GM21529 (cell line): Measurements from ENCODE around the gene SF1.
"Not testable (repeated sequence)": the region's sequence is repeated elsewhere in the genome, so short reads cannot be mapped to it uniquely, and the experiment has no call there.

Source experiments
- ATAC-seq: cut with Tn5 transposase; IDR thresholded peaks from one replicate; pipeline ENCODE4 v1.9.1; 2021; ENCODE audit not compliant: unreplicated experiment

The SF1 gene, protein sequence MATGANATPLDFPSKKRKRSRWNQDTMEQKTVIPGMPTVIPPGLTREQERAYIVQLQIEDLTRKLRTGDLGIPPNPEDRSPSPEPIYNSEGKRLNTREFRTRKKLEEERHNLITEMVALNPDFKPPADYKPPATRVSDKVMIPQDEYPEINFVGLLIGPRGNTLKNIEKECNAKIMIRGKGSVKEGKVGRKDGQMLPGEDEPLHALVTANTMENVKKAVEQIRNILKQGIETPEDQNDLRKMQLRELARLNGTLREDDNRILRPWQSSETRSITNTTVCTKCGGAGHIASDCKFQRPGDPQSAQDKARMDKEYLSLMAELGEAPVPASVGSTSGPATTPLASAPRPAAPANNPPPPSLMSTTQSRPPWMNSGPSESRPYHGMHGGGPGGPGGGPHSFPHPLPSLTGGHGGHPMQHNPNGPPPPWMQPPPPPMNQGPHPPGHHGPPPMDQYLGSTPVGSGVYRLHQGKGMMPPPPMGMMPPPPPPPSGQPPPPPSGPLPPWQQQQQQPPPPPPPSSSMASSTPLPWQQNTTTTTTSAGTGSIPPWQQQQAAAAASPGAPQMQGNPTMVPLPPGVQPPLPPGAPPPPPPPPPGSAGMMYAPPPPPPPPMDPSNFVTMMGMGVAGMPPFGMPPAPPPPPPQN

DNA sequence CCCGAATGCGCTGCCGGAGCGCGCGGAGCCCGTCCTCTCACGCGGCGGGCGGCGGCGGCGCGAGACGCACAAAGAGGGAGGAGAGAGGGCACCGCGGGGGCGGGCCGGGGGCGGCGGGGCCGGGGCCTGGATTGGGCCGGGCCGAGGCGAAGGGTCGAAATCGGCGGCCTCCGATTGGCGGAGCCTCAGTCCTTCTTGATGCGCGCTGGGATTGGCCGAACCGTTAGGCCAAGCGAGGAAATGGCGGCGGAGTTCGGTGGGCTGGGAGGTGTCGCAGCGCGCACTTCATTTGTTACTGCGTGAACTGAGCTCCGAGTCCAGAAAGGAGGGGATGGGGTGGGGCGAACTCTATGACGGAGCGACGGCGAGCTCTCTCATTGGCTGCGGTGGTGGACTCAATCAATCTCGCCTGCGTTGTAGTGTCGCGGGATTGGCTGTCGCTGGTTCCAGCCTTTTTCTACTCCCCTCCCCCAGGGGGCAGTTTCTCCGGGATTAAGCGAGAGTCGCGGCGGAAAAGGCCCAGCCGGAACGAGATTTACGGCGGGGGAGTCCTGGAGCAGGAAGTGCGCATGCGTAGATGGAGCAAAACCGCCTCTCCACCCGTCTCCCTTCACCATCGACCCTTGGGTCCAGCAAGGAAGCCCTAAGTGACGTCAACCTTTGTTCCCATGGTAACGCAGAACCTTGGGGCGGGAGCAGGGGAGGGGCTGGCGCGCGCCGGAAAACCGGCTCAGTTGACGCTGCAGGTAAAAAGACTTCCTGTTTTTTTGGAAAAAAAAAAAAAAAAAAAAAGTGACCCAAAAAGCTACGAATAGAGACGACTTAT, at the start of gene SF1:
Gene SF1, minus strand, starts transcription at position 70 of the 826 bp plus-strand sequence. CDS start 150 bp downstream, outside the sequence.
- peak; percentile 78 for ATAC-seq

DNA sequence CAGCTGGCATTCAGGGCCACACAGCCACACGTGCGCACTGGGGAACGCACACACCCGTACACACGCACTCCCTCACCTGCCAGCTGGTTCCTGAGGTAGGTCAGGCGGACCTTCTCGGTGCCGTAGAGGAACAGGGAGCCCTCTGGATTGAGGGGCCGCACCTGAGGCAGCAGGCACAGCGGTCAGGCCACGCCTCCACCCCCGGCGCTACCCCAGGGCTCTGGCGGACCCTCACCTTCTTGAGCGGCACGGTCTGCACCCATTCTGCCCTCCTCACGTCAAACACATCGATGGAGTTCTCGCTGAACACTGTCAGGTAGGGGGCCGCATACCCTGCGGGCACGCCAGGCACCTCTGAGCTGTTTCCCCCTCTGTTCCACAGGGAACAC, 49.1 kb upstream of the SF1 start:
- ATAC-seq: no peak

DNA sequence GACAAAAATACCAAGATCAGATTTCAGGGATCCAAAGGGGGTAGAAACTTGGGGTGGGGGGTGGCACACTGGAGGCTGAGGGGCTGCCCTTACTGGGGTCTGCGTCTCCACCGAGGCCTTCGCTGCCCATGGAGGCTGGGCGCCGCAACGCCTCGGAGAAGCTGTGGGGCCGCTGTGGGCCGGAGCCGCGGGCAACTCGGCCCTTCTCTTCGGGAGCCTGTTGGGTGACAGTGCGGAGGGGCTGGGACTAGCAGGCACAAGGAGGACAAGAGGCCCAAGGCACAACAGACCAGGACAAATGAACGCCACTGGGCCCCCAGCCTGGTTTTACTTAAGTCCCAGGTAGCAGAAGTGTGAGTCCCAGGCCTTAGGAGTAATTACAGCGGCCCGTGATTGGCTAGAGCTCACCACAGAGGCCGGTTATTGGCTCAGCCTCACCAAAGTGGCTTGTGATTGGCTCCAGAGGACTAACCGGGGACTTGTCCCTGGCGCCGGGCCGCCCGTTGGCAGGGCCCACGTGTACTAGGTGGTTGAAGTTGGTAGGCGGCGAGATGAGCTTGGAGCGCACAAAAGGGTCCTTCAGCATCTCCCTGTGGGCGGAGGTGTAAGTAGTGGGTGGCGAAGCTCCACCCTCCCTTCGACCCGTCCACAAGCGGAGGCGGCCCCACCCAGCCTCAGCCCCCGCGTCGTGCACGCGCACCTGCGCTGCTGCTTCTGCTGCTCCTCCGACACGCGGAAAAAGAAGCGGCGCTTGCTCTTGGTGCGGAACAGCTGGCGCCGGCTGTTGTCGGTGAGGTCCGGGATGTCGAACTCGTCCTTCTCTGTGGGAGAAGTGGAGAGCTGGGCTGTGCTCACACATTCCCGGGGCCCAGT, 48.5 kb upstream of the SF1 start:
- no peak for ATAC-seq

DNA sequence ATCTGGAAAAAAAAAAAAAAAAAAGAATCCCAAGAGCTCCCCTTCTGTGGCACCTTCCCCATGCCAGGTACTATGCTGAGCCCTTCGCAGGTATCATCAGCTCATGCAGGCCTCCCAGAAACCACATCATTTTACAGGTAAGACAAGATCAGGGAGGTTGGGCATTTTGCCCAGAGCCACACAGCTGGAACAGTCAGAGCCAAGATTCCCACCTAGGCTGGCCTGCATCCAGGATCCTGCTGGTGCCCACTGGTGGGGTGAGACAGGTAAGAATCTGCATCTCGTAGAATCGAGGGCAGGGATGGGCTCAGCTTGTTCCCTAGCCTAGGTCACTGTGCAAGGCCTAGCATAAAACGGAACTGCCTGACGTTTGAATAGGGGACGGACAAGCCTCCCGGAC, 47.7 kb upstream of the SF1 start:
- no peak for ATAC-seq

DNA sequence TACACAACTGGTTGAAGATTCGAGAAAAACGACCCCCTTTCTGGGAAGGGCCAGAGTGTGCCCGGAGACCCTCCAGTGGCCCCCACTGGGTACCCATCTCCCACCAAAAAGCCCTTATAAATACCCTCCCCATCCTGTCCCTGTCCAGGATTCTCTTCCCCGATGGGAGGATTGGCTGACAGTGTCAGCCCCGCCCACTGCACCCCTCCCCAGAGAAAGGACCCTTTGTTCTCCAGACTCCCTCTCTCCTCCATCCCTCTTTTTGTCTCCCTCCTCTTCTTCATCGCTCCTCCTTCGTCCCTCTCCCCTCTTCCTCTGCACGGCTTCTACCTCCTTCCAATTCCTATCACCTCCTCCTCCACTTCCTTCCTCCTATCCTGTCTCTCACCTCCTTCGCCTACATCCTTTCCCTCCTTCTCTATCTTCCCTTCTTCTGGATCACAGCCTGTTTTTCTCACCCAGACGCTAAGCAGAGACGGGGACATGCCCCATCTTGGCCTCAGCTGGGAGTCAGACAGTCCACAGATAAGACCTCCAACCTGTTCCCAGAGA, 45.3 kb upstream of the SF1 start:
- ATAC-seq: no peak

DNA sequence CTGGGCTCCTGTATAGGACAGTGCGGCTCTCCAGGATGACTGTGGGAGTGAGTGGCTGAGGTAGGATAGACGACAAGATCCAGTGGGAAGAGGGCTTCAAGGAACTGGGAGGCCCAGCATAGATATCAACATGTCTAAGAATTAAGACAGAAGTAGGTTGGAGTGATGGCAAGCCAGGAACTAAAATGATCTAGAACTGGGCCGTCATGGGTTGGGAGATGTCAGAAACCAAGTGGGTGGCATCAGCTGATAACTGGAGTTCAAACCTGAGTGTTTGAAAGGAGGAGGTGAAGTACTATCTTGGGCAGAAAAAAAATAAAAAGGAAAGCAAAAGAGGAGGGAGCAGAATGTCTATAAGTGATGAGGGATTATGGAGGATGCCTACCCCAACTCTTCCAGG, 39.1 kb upstream of the SF1 start:
- no peak for ATAC-seq

DNA sequence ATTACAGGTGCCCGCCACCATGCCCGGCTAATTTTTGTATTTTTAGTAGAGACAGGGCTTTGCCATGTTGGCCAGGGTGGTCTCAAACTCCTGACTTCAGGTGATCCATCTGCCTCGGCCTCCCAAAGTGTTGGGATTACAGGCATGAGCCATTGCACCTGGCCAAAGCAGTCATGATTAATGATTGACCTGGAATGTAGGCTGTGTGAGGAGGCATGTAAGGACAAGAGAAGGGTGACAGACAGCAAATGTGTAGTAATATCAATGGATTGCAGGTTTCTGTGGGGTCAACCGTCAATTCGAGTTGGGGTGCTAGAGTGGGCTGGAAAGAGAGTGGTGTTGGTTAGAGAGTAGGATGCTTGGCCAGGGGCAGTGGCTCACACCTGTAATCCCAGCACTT, 37.1 kb upstream of the SF1 start:
- ATAC-seq: not testable (repeated sequence)

DNA sequence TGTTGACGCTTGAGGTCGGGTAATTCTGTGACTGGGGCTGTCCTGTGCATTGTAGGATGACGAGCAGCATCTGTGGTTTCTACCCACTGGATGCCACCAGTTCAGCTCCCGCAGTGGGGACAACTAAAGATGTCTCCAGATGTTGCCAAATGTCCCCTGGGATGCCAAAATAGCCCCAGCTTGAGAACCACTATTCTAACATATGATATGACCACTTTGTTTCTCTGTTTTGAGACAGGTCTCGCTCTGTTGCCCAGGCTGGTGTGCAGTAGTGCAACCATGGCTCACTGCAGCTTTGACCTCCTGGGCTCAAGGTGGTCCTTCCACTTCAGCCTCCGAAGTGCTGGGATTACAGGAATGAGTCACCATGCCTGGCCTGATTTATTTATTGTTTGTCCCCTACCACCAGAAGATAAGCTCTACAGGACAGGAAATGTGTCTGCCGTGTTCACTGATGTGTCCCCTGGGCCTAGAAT, 36.4 kb upstream of the SF1 start:
- peak; percentile 54 for ATAC-seq

DNA sequence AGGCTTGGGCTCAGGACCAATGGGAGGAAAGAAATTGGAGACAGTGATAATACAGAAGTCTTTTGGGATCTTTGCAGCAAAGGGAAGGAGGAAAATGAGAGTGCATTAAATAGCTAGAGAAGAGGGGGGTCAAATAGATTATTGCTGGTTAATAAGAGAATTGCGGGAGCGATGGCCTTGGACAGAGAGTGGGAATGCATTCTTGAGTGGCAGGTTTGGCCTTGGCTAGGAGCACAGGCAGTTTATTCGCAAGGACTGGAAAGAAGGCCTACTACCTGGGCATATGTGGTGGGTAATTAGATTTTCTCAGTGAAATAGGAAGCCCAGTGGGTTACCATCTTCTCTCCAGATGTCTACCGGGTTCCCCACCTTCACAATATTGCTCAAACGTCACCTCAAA, 35.5 kb upstream of the SF1 start:
- no peak for ATAC-seq

DNA sequence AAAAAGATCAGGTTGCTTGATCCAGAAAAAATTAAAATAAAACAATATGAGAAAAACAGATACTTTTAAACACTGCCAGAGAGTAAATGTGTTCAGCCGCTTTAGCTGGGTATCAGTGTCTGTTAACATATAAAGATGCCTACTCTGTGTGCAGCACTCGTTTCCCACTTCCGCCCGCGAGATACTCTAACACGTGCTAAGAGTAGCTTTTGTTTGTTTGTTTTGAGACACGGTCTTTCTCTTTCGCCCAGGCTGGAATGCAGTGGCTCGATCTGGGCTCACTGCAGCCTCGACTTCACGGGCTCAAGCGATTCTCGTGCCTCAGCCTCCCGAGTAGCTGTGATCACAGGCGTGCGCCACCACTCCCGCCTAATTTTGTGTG, 32.5 kb upstream of the SF1 start:
- ATAC-seq: no peak

DNA sequence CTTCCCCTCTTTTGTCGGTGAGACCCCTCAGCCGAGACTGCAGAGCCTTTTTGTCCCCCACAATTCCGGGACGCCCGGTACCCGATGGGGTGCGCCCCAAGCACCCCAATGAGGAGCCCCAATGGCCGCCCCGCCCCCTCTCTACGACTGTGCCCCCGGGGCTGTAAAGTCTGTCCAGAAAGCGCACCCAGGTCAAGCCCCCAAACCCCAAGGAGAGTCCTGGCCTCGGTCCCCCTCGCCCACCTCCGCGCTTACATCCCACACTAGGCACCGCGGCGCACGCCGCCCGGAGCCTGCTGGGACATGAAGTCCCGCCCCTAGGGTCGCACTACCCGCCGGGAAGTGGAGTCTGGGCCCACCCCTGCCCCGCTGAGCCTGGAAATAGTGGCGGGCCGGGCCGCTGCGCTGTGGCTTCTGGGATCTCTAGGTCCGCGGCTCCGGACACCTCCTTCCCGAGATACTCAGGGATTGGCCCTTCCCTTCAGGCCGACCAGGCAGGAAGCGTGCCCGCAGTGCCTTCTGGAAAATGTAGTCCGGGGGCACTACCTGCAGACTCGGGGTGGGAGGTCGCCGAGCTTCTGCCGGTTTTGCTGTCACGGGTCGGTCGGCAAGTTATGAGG, 32.0 kb upstream of the SF1 start, which contains the start of gene MEN1:
Gene MEN1, minus strand, starts transcription at position 281 of the 620 bp plus-strand sequence. CDS start 442 bp downstream, outside the sequence.
- ATAC-seq: peak; percentile 58

DNA sequence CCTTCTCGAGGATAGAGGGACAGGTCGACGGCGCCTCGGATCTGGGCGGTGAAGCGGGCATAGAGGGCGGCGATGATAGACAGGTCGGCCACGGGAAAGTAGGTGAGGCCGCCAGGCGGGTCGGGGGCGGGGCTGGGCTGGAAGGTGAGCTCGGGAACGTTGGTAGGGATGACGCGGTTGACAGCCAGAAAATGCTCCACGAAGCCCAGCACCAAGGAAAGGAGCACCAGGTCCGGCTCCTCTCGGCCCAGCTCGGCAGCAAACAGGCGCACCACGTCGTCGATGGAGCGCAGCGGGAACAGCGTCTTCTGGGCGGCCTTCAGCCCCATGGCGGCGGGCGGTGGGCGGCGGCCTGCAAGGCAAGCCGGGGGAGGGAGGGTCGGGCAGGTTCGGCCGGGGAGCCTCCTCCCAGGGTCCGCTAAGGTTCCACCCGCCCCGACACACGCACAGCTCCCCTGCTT, 31.5 kb upstream of the SF1 start:
- no peak for ATAC-seq

DNA sequence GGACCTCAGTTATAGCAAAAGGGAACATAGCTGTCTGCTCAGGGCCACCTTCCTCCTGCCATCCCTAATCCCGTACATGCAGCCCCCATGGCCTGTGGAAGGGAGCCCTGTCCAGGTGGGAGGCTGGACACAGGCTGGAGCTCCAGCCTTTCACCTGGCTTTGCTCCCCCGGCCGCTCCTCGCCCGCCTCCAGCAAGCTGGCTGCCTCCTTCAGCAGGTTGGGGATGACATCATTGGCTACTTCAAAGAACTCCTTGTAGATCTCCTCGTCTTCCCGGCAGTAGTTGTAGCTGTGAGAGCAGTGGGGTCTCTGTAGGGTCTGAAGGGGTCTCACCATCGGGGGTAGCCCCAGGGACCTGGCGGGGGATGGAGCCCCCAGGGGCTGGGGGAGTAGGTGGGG, 27.1 kb upstream of the SF1 start:
- ATAC-seq: no peak

DNA sequence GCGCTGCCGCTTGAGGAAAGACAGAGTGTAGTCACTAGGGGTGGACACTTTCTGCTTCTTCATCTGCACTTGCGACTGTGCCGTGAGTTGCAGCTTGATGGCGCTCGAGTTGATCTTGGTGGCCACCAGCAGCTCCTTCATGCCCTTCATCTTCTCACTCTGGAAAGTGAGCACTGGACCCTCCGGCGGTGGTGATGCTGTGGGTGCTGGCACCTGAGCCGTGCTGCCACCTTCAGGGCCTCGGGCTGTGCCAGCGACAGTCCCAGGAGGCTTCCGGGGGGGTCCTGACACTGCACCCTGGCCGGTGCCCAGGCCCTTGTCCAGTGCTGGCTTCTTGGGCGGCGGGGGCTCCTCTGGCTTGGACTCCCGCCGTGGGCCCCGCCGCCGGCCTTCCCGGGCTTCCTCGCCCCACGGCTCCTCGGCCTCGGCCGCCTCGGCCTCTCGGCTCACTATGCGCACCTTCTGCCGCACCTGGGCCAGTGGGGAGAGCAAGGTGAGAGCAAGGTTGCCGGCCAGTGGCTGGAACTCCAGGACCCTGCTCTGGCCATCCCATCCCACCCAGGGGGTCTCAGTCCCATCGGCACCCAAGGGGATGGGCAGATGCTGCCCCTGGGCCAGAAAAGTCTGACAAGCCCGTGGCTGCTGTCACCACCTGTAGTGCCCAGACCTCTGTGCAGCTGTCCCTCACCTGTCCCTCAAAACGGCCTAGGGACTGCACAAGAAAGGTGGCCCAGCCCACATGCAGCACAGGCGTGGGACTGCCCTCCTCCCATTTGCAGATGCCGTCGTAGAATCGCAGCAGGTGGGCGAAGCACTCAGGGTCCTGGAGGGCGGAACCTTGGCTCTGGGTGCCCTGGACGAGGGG, 26.2 kb upstream of the SF1 start:
- ATAC-seq: no peak

DNA sequence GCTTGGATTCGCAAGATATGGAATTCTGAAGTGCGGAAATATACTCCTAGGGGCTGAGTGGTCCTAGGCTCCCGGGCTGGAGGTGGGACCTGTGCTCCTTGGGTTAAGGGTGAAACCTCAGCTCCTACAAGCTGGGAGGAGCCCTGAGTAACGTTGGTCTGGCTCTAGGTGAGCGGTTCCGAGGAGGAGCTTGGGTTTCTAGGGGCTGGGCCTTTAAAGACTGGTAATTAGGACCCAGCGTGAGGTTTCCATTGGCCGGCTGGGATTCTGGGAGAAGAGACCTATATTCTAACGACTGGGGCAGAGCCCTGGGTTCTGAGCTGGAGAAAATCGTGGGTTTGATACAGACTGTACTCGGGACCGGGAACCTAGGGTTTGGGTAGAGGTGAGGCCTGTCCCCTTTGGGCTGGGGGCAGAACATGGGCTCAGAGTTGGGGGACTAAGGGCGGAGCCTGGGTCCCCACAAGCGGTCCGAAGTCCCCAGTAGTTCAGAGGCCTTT, 25.6 kb upstream of the SF1 start:
- ATAC-seq: no peak

DNA sequence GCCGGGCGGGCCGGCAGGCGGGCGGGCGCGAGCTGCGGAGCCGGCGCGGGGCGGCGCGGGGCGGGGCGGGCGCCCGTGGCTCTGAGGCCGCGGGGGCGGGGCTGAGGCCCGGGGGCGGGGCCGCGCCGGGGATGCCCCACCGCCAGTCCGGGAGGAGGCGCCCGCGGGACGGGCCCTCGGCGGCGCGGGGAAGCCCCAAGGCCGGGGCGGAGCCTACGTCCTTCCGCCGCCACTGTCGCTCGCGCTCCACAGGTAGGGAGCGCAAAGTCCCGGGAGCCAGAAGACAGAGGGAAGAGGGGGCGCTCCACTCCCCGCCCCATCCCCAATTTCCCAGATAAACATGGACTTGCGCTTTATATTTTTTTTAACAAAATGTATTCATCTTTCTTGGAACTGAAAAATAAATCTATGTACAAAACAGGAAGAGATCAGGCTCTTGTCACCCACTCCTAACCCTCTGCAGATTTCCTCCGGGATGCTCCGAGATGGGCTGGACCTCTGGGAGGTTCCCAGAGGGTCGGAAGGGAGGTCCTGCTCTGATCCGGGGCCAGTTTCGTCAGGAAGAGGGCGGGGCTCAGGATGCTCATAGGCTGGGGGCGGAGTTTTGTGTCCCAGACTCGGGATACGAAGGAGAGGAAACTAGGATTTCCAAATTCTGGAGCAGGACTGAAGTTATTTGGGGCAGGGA, 25.0 kb upstream of the SF1 start, which contains the start of gene MAP4K2:
Gene MAP4K2, minus strand, starts transcription at position 57 of the 688 bp plus-strand sequence. CDS start 65 bp downstream, outside the sequence.
- ATAC-seq: peak; percentile 52

DNA sequence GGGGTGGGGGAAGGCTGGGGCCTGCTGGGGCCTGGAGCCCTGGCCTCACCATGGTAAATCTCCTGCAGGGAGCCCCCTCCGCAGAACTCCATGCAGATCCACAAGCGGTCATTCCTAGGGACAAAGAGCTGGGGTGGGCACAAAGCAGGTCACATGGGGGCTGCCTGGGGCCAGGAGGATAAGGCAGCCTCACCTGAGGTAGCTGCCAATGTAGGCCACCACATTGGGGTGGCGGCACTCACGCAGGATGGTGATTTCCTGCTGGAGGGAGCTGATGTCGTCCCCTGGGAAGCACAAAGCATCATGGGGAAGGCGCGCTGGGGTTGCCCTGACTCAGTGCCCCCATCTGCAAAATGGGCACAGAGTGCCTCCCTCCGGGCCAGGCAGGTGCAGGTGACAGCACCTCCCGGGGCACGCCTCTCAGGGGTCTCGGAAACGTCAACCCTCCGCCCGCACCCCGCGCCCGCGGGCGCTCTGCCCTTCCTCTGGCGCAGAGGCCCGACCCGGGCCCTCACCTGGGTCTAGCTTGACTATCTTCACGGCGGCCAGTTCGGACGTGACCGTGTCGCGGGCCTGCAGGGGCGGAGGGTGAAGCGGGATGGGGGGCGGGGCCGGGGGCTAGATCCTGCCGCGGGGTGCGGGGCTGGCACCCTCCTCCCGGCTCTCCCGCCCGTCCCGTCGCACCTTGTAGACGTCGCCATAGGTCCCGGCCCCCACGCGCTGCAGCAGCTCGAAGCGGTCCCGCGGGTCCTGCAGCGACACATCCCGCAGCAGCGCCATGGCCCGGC, 24.2 kb upstream of the SF1 start:
- peak; percentile 14 for ATAC-seq
